Heart left ventricle (tissue), 13 donors: ENCODE results near the gene LONRF2.
"Not testable (repeated sequence)": the region's sequence is repeated elsewhere in the genome, so short reads cannot be mapped to it uniquely, and the experiment has no call there.

Experiments used
- CTCF ChIP-seq, 12 donors: fragments of 200-600 bp; sonication (generic) in 4 of 12; IDR thresholded peaks; one replicate each; pipeline versions ENCODE4 v1.5.0 to v1.8.0; 2018 to 2022; ENCODE audit warnings: antibody characterized with exemption in 12 of 12, mild to moderate bottlenecking in 5 of 12
- POLR2A ChIP-seq, 2 donors: fragments of 450-650 bp; IDR thresholded peaks; one replicate each; pipeline ENCODE4 v1.6.1; 2017; ENCODE audit warnings: antibody characterized with exemption in 2 of 2, mild to moderate bottlenecking in 2 of 2, moderate library complexity in 2 of 2
- donor health status: ischemic (EF 13 %, LVEDD 7.1; RV severe dilation, severe dysfunction).
- donor health status: DM: no; HTN: yes; CAD: no.
- donor health status: DM: no; HTN: no; CAD: no.
- donor health status: ischemic (EF 25% LVEDD 6.9; RV normal size, moderate dysfunction).
- donor health status: ischemic (EF 25% LVEDD 5.7; RV mildly dilated, moderate dysfunction).
- donor health status: ischemic (EF 35%, LVEDD 5.7; RV mildly dilated, moderate dysfunction).
- donor health status: nonischemic (EF 11% LVEDD 7.7; RV severe dilation, severe dysfunction).
- donor health status: DM: yes; HTN: yes; CAD: no.
- donor health status: PGD.
- donor health status: ischemic (EF 29% LVEDD 5.4; RV normal size, mild dysfunction).
- donor health status: nonischemic (EF 23%, LVEDD 6.1; RV moderate dilation, normal function).

GRCh38 chr2:100248556-100248955 lies 73.7 kb downstream of the LONRF2 start:
- TF ChIP-seq CTCF, POLR2A (IDR thresholded peaks at IDR 0.05): not testable (repeated sequence)
